Measurements from ENCODE around the gene CENPB. TPM values are rescaled to one million over a fixed set of nuclear protein-coding genes. Genes with fewer than 3 reads are reported as not detected.

Gene CENPB
- total RNA-seq, 1 donor from 2014 or later = 87.7 TPM

DNA sequence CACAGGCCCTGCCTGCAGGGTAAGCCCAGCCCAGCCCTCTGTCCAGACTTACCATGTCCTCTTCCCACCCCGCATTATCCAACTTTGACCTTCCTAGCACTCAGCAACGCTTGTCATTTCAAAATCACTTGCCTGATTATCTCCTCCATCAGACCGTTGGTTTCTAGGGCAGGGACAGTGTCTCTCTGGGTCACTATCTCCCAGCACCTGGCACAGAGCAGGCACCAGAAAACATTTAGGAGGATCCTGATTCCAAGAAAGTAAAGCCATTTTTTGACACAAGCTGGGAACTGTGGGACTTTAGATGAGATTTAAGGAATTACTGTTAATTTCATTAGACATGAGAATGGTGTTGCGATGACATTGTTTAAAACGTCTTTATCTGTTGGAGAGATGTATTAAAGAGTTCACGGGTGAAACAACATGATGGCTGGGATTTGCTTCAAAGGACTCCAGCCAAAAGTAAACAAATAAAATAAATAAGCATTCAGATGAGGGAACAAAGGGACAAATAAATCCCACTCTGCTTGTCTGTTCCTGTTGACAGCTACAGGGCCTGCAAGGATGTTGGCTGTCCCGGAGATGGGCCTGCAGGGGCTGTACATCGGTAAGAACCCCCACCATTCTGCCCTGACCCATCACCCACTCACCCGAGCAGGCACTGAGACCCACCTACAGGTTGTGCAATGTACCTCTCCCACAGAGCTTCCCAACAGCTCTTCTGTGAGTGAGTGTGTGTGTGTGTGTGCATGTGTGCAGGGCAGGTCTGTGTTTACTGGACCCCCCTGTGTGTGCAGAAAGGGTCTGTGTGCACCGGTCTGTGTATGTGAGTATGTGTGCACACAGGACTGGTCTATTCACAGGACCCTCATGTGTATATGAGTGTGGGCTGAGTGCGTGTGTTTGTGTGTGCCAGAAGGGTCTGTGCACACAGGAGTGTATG lies 48.2 kb downstream of the CENPB start:
- no peak overlapping the region for H3K27ac Mint-ChIP-seq (ENCODE audit: unreplicated experiment)
- H3K4me3 Mint-ChIP-seq (ENCODE audit: unreplicated experiment) = no peak overlapping the region
- H3K9me3 Mint-ChIP-seq (ENCODE audit: unreplicated experiment) = no peaks in the 10 kb centered on the region
- peaks cover 6% of the 10 kb centered on the region for H3K27me3 Mint-ChIP-seq (ENCODE audit: unreplicated experiment)
- no peak for DNase-seq (ENCODE audit: extremely low spot score, unreplicated experiment)
- TF ChIP-seq, protein P1, sequence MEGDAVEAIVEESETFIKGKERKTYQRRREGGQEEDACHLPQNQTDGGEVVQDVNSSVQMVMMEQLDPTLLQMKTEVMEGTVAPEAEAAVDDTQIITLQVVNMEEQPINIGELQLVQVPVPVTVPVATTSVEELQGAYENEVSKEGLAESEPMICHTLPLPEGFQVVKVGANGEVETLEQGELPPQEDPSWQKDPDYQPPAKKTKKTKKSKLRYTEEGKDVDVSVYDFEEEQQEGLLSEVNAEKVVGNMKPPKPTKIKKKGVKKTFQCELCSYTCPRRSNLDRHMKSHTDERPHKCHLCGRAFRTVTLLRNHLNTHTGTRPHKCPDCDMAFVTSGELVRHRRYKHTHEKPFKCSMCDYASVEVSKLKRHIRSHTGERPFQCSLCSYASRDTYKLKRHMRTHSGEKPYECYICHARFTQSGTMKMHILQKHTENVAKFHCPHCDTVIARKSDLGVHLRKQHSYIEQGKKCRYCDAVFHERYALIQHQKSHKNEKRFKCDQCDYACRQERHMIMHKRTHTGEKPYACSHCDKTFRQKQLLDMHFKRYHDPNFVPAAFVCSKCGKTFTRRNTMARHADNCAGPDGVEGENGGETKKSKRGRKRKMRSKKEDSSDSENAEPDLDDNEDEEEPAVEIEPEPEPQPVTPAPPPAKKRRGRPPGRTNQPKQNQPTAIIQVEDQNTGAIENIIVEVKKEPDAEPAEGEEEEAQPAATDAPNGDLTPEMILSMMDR (IDR thresholded peaks at IDR 0.05) = no peak
- H3K36me3 Mint-ChIP-seq (ENCODE audit: unreplicated experiment) = no peaks in the 10 kb centered on the region
- peaks cover 2% of the 10 kb centered on the region for H3K4me1 Mint-ChIP-seq (ENCODE audit: unreplicated experiment)

DNA sequence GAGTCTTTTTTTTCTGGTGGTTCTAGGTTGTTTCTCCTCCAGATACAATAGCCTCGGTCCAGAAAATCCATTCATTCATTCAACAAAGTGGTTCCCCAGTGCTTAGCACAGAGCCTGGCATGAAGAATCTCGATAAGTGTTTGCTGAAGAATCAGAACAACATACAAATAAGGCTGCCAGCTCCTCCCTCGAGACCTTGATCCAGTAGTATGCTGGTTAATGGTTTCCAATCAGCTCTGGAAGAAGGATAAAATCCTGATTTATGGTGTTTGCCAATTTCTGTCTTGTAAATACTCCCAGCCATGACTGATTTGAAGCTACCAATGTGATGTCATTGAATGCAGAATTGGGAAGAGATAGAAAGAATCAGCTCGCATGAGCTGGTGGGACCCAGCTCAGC lies 50.8 kb downstream of the CENPB start:
- Mint-ChIP-seq H3K9me3 (ENCODE audit: unreplicated experiment) (no peaks in the 10 kb centered on the region), H3K4me3 (ENCODE audit: unreplicated experiment) (no peak overlapping the region), H3K36me3 (ENCODE audit: unreplicated experiment) (no peaks in the 10 kb centered on the region), H3K27me3 (ENCODE audit: unreplicated experiment) (peaks cover 10% of the 10 kb centered on the region), H3K4me1 (ENCODE audit: unreplicated experiment) (peaks cover 4% of the 10 kb centered on the region), H3K27ac (ENCODE audit: unreplicated experiment) (no peak overlapping the region)
- TF ChIP-seq, protein P1 (IDR thresholded peaks at IDR 0.05) = no peak
- DNase-seq (ENCODE audit: extremely low spot score, unreplicated experiment) = no peak

DNA sequence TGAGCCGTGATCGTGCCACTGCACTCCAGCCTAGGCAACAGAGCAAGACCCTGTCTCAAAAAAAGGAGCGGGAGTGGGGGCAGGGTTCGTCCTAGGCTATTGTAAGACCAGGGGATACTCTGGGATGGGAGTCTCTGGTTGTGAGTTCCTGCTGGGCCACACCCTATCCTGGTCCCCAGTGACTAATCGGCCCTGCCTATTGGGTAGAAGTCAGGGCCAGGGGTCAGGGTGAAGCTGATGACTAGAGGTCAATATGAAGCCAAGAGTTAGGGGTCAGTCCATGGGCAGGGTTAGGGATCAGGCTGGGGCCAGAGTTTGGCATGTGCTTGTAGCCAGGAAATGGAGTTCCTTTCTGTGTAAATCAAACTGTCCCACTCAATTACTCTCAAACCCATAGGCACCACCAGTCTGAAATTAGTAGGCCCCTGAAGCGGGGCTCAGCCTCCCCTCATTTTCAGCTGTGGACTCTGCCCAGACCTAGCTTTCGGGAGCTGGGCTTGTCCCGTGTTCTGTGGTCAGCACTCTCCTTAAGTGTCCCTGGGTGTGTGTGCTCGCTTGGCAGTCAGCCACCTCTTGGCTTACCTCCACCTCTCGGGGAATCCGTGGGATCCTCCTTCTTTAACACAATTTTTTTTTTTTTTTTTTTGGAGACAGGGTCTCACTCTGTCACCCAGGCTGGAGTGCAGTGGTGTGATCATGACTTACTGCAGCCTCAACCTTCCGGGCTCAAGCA lies 52.3 kb downstream of the CENPB start:
- no peak overlapping the region for H3K27ac Mint-ChIP-seq (ENCODE audit: unreplicated experiment)
- no peak overlapping the region for H3K4me3 Mint-ChIP-seq (ENCODE audit: unreplicated experiment)
- DNase-seq (ENCODE audit: extremely low spot score, unreplicated experiment) = no peak
- H3K36me3 Mint-ChIP-seq (ENCODE audit: unreplicated experiment) = no peaks in the 10 kb centered on the region
- TF ChIP-seq, protein P1 (IDR thresholded peaks at IDR 0.05) = no peak
- H3K27me3 Mint-ChIP-seq (ENCODE audit: unreplicated experiment) = peaks cover 12% of the 10 kb centered on the region
- no peaks in the 10 kb centered on the region for H3K9me3 Mint-ChIP-seq (ENCODE audit: unreplicated experiment)
- peaks cover 4% of the 10 kb centered on the region for H3K4me1 Mint-ChIP-seq (ENCODE audit: unreplicated experiment)

Other genes starting within 250 kb of the CENPB start
- not detected in 2 replicates for gene GFRA4, start 123.3 kb downstream of the CENPB start, total RNA-seq
- gene ADAM33, start 104.7 kb downstream of the CENPB start, total RNA-seq = 32.0 and 34.7 TPM in 2 replicates
- gene SIGLEC1, start 74.1 kb downstream of the CENPB start, total RNA-seq = 0.21 TPM in 2 replicates
- gene HSPA12B, start 54.1 kb downstream of the CENPB start, total RNA-seq = not detected in 2 replicates
- gene ADISSP, start 19.0 kb downstream of the CENPB start, total RNA-seq = 24.3 and 25.2 TPM in 2 replicates
- 0.24 TPM in 1 of 2 replicates, not detected in the other for gene SPEF1, start 5.3 kb downstream of the CENPB start, total RNA-seq
- gene CDC25B, start 9.6 kb upstream of the CENPB start, total RNA-seq = 193 and 197 TPM in 2 replicates
- 22.8 and 24.3 TPM in 2 replicates for gene AP5S1, start 33.8 kb upstream of the CENPB start, total RNA-seq
- gene MAVS, start 60.1 kb upstream of the CENPB start, total RNA-seq = 47.0 and 49.7 TPM in 2 replicates
- gene PANK2, start 102.6 kb upstream of the CENPB start, total RNA-seq = 41.9 and 54.2 TPM in 2 replicates
- gene RNF24, start 228.8 kb upstream of the CENPB start, total RNA-seq = 17.5 and 18.5 TPM in 2 replicates